Left lobe of liver (tissue), 2 donors: ENCODE measurements around the gene BCOR. TPM values are rescaled to one million over a fixed set of nuclear protein-coding genes. Genes with fewer than 3 reads are reported as not detected.

Experiments used
- ATAC-seq: fragments of 200-7000 bp; cut with Tn5 transposase; one replicate; pipeline ENCODE4 v1.9.1; 2020; ENCODE audit warnings: mild to moderate bottlenecking, moderate library complexity
- DNase-seq: peaks from one replicate; pipeline ENCODE4 v3.0.0-alpha.2; 2020; ENCODE audit warnings: low spot score
- total RNA-seq: library from RNA; stranded (reverse); gene quantifications from one replicate; pipeline ENCODE4 v1.2.1, GENCODE V29; 2021
- donor health status: DM: no; HTN: no; CAD: no; lungs with moderate emphysema.
- donor health status: DM: no; HTN: yes; CAD: no.

BCOR gene
- total RNA-seq, 1 donor from 2014 or later, result 10.5 TPM

GRCh38 chrX:40007131-40007755, 90.5 kb downstream of the BCOR start:
- ATAC-seq (no peak), DNase-seq (no peak)

- ATAC-seq (peak; percentile 88), DNase-seq (peak; percentile 51)
These were observed 91.4 kb downstream of the BCOR start for GRCh38 chrX:40006106-40007017.

GRCh38 chrX:40005292-40006011, 92.3 kb downstream of the BCOR start:
- no peak for DNase-seq
- peak; percentile 20 for ATAC-seq

- DNase-seq (no peak), ATAC-seq (no peak)
These were observed 92.9 kb downstream of the BCOR start for GRCh38 chrX:40004921-40005291.

GRCh38 chrX:40004246-40004535, 93.6 kb downstream of the BCOR start:
- DNase-seq, result no peak

GRCh38 chrX:40003428-40004245, 94.1 kb downstream of the BCOR start:
- ATAC-seq, result no peak
- no peak for DNase-seq

More at GRCh38 chrX:40004246-40004535, 93.6 kb downstream of the BCOR start:
- ATAC-seq, result no peak

GRCh38 chrX:40003071-40003427, 94.7 kb downstream of the BCOR start:
- no peak for DNase-seq
- ATAC-seq, result no peak
